HCT116 (cell line): ENCODE measurements around the gene SLC66A2.

Experiments used
- CEBPB ChIP-seq: IDR thresholded peaks from 2 replicates; pipeline ENCODE4 v1.6.1; 2012; ENCODE audit warnings: low read depth
- EZH2 ChIP-seq: fragments of 200-600 bp; sonication (generic); IDR thresholded peaks from 2 replicates; pipeline ENCODE4 v1.6.1; 2017; ENCODE audit warnings: antibody characterized with exemption, mixed run types
- MAX ChIP-seq: IDR thresholded peaks from 2 replicates; pipeline ENCODE4 v1.6.1; 2012
- POLR2A ChIP-seq: IDR thresholded peaks from 2 replicates; pipeline ENCODE4 v1.7.0; 2011; ENCODE audit warnings: borderline replicate concordance; ENCODE audit not compliant: insufficient read depth, insufficient read length; ENCODE audit errors: extremely low read depth
- POLR2AphosphoS5 ChIP-seq: IDR thresholded peaks from 2 replicates; pipeline ENCODE4 v1.6.1; 2011; ENCODE audit warnings: mild to moderate bottlenecking, low read depth, low read length, moderate library complexity
- RAD21 ChIP-seq: IDR thresholded peaks from 2 replicates; pipeline ENCODE4 v1.6.1; 2012; ENCODE audit warnings: low read depth, mild to moderate bottlenecking
- SP1 ChIP-seq: IDR thresholded peaks from 2 replicates; pipeline ENCODE4 v1.6.1; 2012; ENCODE audit warnings: low read depth
- TCF7L2 ChIP-seq: IDR thresholded peaks from 2 replicates; pipeline ENCODE4 v1.7.0; 2011; ENCODE audit warnings: borderline replicate concordance, inconsistent platforms; ENCODE audit not compliant: insufficient read depth, insufficient read length; ENCODE audit errors: extremely low read depth
- ZBTB33 ChIP-seq: IDR thresholded peaks from 2 replicates; pipeline ENCODE4 v1.6.1; 2011; ENCODE audit warnings: mild to moderate bottlenecking, low read length, moderate library complexity; ENCODE audit not compliant: insufficient replicate concordance; ENCODE audit errors: extremely low read depth
- TF ChIP-seq, protein P1 (sequence below): IDR thresholded peaks from 2 replicates; pipeline ENCODE4 v1.6.1; 2012; ENCODE audit warnings: low read depth
- TF ChIP-seq, protein P2 (sequence below), 3 experiments: fragments of 200-600 bp in 1 of 3; sonication (generic) in 1 of 3; IDR thresholded peaks in 2 of 3; conservative IDR thresholded peaks in 1 of 3; 2 replicates each; pipeline ENCODE4 v1.5.1; 2012 to 2017; ENCODE audit warnings: low read depth in 2 of 3, low read length in 2 of 3, antibody characterized with exemption in 1 of 3, borderline replicate concordance in 1 of 3, control low read depth in 1 of 3, mild to moderate bottlenecking in 1 of 3, mixed read lengths in 1 of 3, mixed run types in 1 of 3, moderate library complexity in 1 of 3; ENCODE audit not compliant: insufficient read depth in 1 of 3

GRCh38 chr18:79897940-79898625, 53.4 kb downstream of the SLC66A2 start:
- TF ChIP-seq EZH2, result no peak
- no peak for TF ChIP-seq CEBPB
- TF ChIP-seq RAD21, result no peak
- TF ChIP-seq, protein P1, sequence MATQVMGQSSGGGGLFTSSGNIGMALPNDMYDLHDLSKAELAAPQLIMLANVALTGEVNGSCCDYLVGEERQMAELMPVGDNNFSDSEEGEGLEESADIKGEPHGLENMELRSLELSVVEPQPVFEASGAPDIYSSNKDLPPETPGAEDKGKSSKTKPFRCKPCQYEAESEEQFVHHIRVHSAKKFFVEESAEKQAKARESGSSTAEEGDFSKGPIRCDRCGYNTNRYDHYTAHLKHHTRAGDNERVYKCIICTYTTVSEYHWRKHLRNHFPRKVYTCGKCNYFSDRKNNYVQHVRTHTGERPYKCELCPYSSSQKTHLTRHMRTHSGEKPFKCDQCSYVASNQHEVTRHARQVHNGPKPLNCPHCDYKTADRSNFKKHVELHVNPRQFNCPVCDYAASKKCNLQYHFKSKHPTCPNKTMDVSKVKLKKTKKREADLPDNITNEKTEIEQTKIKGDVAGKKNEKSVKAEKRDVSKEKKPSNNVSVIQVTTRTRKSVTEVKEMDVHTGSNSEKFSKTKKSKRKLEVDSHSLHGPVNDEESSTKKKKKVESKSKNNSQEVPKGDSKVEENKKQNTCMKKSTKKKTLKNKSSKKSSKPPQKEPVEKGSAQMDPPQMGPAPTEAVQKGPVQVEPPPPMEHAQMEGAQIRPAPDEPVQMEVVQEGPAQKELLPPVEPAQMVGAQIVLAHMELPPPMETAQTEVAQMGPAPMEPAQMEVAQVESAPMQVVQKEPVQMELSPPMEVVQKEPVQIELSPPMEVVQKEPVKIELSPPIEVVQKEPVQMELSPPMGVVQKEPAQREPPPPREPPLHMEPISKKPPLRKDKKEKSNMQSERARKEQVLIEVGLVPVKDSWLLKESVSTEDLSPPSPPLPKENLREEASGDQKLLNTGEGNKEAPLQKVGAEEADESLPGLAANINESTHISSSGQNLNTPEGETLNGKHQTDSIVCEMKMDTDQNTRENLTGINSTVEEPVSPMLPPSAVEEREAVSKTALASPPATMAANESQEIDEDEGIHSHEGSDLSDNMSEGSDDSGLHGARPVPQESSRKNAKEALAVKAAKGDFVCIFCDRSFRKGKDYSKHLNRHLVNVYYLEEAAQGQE, result no peak
- TF ChIP-seq, protein P2, sequence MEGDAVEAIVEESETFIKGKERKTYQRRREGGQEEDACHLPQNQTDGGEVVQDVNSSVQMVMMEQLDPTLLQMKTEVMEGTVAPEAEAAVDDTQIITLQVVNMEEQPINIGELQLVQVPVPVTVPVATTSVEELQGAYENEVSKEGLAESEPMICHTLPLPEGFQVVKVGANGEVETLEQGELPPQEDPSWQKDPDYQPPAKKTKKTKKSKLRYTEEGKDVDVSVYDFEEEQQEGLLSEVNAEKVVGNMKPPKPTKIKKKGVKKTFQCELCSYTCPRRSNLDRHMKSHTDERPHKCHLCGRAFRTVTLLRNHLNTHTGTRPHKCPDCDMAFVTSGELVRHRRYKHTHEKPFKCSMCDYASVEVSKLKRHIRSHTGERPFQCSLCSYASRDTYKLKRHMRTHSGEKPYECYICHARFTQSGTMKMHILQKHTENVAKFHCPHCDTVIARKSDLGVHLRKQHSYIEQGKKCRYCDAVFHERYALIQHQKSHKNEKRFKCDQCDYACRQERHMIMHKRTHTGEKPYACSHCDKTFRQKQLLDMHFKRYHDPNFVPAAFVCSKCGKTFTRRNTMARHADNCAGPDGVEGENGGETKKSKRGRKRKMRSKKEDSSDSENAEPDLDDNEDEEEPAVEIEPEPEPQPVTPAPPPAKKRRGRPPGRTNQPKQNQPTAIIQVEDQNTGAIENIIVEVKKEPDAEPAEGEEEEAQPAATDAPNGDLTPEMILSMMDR (IDR thresholded peaks at IDR 0.05 in 2 of 3, conservative IDR thresholded peaks at IDR 0.05 in 1 of 3; ENCODE audit: borderline replicate concordance in 1 of 3, insufficient read depth in 1 of 3, low read depth in 2 of 3, low read length in 2 of 3), result no peak
- no peak for TF ChIP-seq POLR2A
- no peak for TF ChIP-seq POLR2AphosphoS5
- no peak for TF ChIP-seq MAX
- no peak for TF ChIP-seq SP1
- no peak for TF ChIP-seq TCF7L2
- TF ChIP-seq ZBTB33, result no peak
